GM06990 (cell line): Measurements from ENCODE around the gene ADGRG3.

Experiments used
- DNase-seq: peaks from one replicate; pipeline ENCODE4 v3.0.0-alpha.2; 2011; ENCODE audit not compliant: insufficient read length; ENCODE audit errors: extremely low read depth
- H3K27me3 ChIP-seq: replicated peaks from 2 replicates; pipeline ENCODE4 v1.6.0; 2011; ENCODE audit warnings: low read length; ENCODE audit not compliant: control insufficient read depth, insufficient read depth
- H3K36me3 ChIP-seq: 2 replicates; pipeline ENCODE4 v1.5.1; 2011; ENCODE audit warnings: low read length; ENCODE audit not compliant: control insufficient read depth, insufficient read depth
- H3K4me3 ChIP-seq: replicated peaks from 2 replicates; pipeline ENCODE4 v1.5.1; 2011; ENCODE audit warnings: low read depth, mild to moderate bottlenecking, control low read depth, low read length
- CTCF ChIP-seq: IDR thresholded peaks from 2 replicates; pipeline ENCODE4 v1.5.1; 2011; ENCODE audit warnings: low read length, control low read depth, mild to moderate bottlenecking, inconsistent platforms; ENCODE audit not compliant: insufficient read depth, poor library complexity, severe bottlenecking

ADGRG3 gene

GRCh38 chr16:57688487-57688986 is 20.4 kb downstream of the ADGRG3 start:
- no peak for TF ChIP-seq CTCF
- Histone ChIP-seq H3K4me3 (no peak overlapping the region), H3K27me3 (no peaks in the 10 kb centered on the region; the same call in 1 of the 2 replicates)

DNA sequence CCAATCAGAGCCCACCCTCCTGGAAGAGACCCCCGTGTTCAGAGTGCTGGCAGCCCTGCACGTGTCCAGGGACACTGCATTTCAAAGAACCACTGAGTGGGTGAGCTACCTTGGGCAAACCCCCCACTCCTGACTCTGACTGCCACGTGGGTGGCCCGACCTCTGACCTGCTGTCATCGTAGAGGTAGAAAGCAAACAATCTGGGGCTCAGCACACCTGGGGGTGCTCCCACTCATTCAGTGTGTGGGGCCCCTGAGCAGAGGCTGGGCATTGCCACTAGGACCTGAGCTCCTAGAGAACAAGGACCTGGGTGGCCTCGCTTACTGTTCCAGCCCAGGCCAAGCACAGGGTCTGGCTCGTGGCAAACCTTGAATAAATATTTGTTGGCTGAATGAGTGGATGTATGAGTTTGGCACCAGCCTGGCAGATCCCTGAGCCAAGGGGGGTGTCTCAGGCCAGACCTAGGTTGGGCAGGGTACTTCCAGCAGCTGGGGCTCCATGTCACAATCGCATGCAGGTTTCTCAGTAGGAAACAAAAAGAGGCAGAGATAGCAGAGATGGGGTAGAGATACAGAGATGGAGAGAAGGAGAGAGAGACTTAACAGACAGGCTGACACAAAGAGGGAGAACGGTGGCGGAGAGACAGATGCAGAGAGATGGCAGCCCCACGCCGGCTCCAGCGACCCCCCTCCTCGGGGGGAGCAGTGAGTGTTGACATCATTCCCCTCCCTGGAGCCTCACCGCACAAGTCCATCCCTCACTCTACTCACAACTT is 21.1 kb downstream of the ADGRG3 start:
- no peak for DNase-seq
- no peaks in the 10 kb centered on the region; the same call in 1 of the 2 replicates for H3K27me3 ChIP-seq
- no peak overlapping the region for H3K4me3 ChIP-seq
- H3K36me3 ChIP-seq, result no peaks in the 10 kb centered on the region
- no peak for TF ChIP-seq CTCF

More at GRCh38 chr16:57688487-57688986, 20.4 kb downstream of the ADGRG3 start:
- H3K36me3 ChIP-seq, result no peaks in the 10 kb centered on the region
- no peak for DNase-seq

DNA sequence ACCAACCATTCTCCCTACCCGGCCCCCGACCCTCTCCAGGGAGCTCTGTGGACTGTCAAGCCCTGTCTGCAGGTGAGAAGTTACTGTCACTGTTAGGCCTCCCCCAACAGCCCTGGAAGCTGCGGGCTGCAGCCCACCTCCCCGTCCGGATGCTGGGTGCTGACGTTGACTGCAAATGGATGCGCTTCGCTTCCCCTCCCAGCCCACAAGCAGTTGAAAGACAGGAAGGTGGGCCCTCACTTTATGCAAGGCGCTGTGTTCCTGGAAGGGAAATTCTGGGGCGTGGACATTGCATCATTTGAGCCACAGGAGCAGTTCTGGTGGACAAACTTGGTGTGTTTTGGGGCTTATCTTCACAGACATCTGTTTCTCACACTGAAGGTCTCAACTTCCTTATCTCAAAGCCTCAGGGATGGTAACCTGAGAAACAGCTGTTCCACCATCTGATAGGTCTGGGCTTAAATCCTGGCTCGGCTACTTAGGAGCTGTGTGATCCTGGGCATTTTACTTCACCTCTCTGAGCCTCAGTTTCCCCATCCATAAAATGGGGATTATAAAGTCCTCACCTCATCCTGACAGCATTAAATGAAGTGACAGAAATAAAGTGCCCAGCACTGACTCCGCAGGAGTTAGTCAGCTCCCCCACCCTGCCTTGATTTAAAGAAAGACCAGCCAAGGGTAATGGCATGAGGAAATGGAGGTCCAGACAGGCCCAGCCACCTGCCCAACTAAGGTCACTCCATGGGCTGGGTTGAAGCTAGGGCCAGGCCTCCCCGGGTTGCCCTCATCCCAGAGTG is 21.9 kb downstream of the ADGRG3 start:
- peak; percentile 82 for DNase-seq
- Histone ChIP-seq H3K4me3 (no peak overlapping the region), H3K27me3 (no peaks in the 10 kb centered on the region; the same call in 1 of the 2 replicates), H3K36me3 (no peaks in the 10 kb centered on the region)
- no peak for TF ChIP-seq CTCF

DNA sequence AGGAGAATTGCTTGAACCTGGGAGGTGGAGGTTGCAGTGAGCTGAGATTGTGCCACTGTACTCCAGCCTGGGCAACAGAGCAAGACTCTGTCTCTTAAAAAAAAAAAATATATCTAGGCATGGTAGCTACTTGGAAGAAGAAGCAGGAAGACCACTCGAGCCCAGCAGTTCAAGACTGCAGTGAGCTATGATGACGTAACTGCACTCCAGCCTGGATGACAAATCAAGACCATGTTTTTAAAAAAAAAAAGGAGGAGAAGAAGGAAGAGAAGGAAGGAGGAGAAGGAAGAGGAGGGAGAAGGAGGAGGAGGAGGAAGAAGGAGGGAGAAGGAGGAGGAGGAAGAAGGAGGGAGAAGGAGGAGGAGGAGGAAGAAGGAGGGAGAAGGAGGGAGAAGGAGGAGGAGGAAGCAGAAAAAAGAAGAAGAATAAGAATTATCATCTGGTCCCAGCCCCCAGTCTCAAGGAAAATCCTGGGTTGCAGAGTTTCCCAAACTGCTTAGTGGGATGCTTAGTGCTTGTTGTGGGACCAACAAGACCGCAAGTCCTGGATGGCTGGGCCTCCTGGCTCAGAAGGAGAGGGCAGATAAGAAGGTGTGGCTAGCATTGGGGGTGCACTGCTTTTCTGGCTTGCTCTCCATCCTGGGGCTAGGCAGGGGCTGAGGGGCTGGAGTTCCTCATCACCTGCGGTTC is 22.8 kb downstream of the ADGRG3 start:
- TF ChIP-seq CTCF, result no peak
- H3K36me3 ChIP-seq, result no peaks in the 10 kb centered on the region
- DNase-seq, result no peak
- no peak overlapping the region for H3K4me3 ChIP-seq
- no peaks in the 10 kb centered on the region; the same call in 1 of the 2 replicates for H3K27me3 ChIP-seq

DNA sequence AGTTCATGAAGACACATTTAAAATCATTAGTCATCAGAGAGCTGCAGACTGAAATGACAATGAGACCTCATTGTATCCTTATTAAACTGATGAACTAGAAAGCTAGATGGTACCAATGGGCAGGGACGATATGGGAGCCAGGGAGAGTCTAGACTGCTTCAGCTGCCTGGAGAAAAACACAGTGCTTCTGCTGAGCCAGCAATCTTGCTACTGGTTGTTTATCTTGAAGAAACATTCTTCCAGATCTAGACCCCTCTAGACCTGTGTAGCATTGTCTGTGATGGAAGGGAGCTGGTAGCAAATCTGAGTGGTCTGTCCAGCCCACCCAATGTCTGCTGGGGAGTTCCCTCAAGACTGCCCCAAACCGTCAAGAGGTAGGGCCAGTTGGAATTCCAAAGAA is 24.5 kb downstream of the ADGRG3 start:
- H3K36me3 ChIP-seq, result no peaks in the 10 kb centered on the region
- no peak for TF ChIP-seq CTCF
- H3K27me3 ChIP-seq, result no peaks in the 10 kb centered on the region; the same call in 1 of the 2 replicates
- DNase-seq, result no peak
- no peak overlapping the region for H3K4me3 ChIP-seq
